Measurements from ENCODE around the gene KCNQ5. TPM values are rescaled to one million over a fixed set of nuclear protein-coding genes. Genes with fewer than 3 reads are reported as not detected.

KCNQ5 gene
- total and polyA plus RNA-seq, 2 of the 8 experiments (the other 6 are each of a cell fraction or from before 2014, with no cell fraction given) = 0.83 to 1.2 TPM

DNA sequence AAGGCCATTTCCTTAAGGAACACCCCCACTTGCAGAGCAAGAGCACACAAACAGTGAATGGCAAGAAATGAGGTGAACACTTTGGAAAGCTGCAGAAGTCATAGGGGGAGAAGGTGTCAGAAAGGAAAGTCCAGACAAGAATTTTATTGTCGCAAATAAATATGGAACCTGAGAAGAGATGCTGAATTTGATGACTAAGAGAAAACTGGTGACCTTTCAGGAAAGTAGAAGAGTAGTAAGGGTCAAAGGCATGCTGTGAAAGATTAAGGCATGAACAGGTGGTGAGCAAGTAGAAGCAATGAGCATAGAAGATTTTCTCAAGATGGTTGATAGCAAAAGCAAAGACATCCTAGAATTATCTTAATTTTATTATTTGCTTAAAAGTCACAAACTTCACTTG lies 194.2 kb downstream of the KCNQ5 start:
- Histone ChIP-seq H2BK12ac (ENCODE audit: low read depth, low read length) (no peak overlapping the region), H3K4me2 (ENCODE audit: insufficient read depth in 1 of 2, low read depth in 2 of 2, low read length in 2 of 2) (no peak overlapping the region), H3K27me3 (replicated peaks in 1 of 4; ENCODE audit: control insufficient read depth in 3 of 4, extremely low read depth in 1 of 4, insufficient read depth in 3 of 4, low read length in 3 of 4) (no peaks in the 10 kb centered on the region), H3K4me1 (replicated peaks in 1 of 4; ENCODE audit: control insufficient read depth in 3 of 4, insufficient read depth in 4 of 4, low read length in 3 of 4) (peaks cover 5 to 8% (median 5%) of the 10 kb centered on the region in 4 experiments), H3K4ac (replicated peaks; ENCODE audit: insufficient read length, low read depth, low read length) (no peak overlapping the region), H3K56ac (replicated peaks; ENCODE audit: insufficient read length, low read depth, low read length) (no peak overlapping the region), H3K23ac (ENCODE audit: insufficient read length) (no peak overlapping the region), H2AK5ac (ENCODE audit: low read depth, low read length) (no peak overlapping the region), H3K4me3 (ENCODE audit: extremely low read depth in 1 of 4, insufficient read depth in 2 of 4, low read depth in 3 of 4, low read length in 4 of 4) (no peak overlapping the region), H3K79me1 (ENCODE audit: low read depth, low read length) (no peaks in the 10 kb centered on the region), H4K20me1 (replicated peaks in 1 of 2; ENCODE audit: control insufficient read depth in 1 of 2, insufficient read depth in 2 of 2, low read length in 2 of 2) (no peaks in the 10 kb centered on the region), H4K5ac (ENCODE audit: insufficient read length, low read depth, low read length) (no peak overlapping the region), H3K18ac (ENCODE audit: extremely low read depth, low read length) (no peak overlapping the region), H2BK15ac (ENCODE audit: low read length) (no peak overlapping the region), H3K27ac (ENCODE audit: low read depth, low read length) (no peak overlapping the region), H2BK20ac (ENCODE audit: low read length) (no peak overlapping the region), H4K8ac (ENCODE audit: extremely low read depth, insufficient read depth, low read length) (no peak overlapping the region), H3K23me2 (ENCODE audit: low read depth, low read length) (no peaks in the 10 kb centered on the region), H2AFZ (ENCODE audit: low read length) (no peak overlapping the region), H3K14ac (ENCODE audit: insufficient read length) (no peak overlapping the region), H3K79me2 (ENCODE audit: control insufficient read depth in 1 of 2, insufficient read depth in 2 of 2, low read length in 2 of 2) (no peaks in the 10 kb centered on the region), H4K91ac (replicated peaks; ENCODE audit: insufficient read length, low read length) (no peak overlapping the region), H3K9me3 (ENCODE audit: insufficient read depth in 2 of 2, low read depth in 1 of 2, low read length in 1 of 2) (no peaks in the 10 kb centered on the region), H3K36me3 (ENCODE audit: control insufficient read depth in 2 of 4, insufficient read depth in 4 of 4, low read length in 3 of 4) (no peaks in the 10 kb centered on the region), H2BK5ac (ENCODE audit: low read depth, low read length) (no peak overlapping the region), H3K9ac (replicated peaks in 1 of 4; ENCODE audit: extremely low read depth in 1 of 4, low read depth in 3 of 4, low read length in 3 of 4) (no peak overlapping the region), H2BK120ac (replicated peaks; ENCODE audit: low read depth, low read length) (no peak overlapping the region)
- POLR2A ChIA-PET (ENCODE audit: partially characterized antibody) = no interaction called here
- no peak for DNase-seq (ENCODE audit: low read depth in 1 of 2, low spot score in 2 of 2)
- CTCF ChIA-PET (ENCODE audit: partially characterized antibody) = no interaction called here
- no peak for FAIRE-seq
- WGBS, 2 experiments (ENCODE audit: extremely low coverage in 1 of 2, insufficient coverage in 1 of 2, insufficient read length in 1 of 2, insufficient replicate concordance in 2 of 2, low coverage in 1 of 2, low lambda C conversion rate in 2 of 2, missing lambda C conversion rate in 1 of 2) = 100% methylated on average over 1 of the region's 1 CpG; no CpG with 5 or more reads in 1 of the 2 experiments
- TF ChIP-seq EP300 (IDR thresholded peaks at IDR 0.05; ENCODE audit: borderline replicate concordance in 1 of 2, low read depth in 2 of 2, low read length in 2 of 2) = no peak
- TF ChIP-seq BRCA1 (IDR thresholded peaks at IDR 0.05; ENCODE audit: low read depth, low read length) = no peak
- TF ChIP-seq EGR1 (IDR thresholded peaks at IDR 0.05; ENCODE audit: borderline replicate concordance, low read depth, low read length) = no peak
- TF ChIP-seq E2F6 (IDR thresholded peaks at IDR 0.05) = no peak
- TF ChIP-seq POU5F1 (IDR thresholded peaks at IDR 0.05; ENCODE audit: low read depth, low read length) = no peak
- TF ChIP-seq TBP (IDR thresholded peaks at IDR 0.05; ENCODE audit: low read depth, low read length) = no peak
- TF ChIP-seq MAFK (IDR thresholded peaks at IDR 0.05; ENCODE audit: low read depth, low read length) = no peak
- TF ChIP-seq, protein P1, sequence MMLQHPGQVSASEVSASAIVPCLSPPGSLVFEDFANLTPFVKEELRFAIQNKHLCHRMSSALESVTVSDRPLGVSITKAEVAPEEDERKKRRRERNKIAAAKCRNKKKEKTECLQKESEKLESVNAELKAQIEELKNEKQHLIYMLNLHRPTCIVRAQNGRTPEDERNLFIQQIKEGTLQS (IDR thresholded peaks at IDR 0.05; ENCODE audit: insufficient read depth, low read depth, low read length) = no peak
- no peak for TF ChIP-seq SAP30 (IDR thresholded peaks at IDR 0.05; ENCODE audit: insufficient read depth, insufficient replicate concordance, low read length)
- no peak for TF ChIP-seq NRF1 (IDR thresholded peaks at IDR 0.05; ENCODE audit: low read depth, low read length)

Measured in H1 (cell line).